SK-N-SH (cell line): ENCODE measurements around the gene NMS. TPM values are rescaled to one million over a fixed set of nuclear protein-coding genes. Genes with fewer than 3 reads are reported as not detected.

Source experiments
- CTCF ChIA-PET: fragments of 300-600, 350-600 bp; formaldehyde crosslinking; extraction: SDS; loops from one replicate; lab custom pipeline; 2021; lab: Yijun Ruan, JAX
- POLR2A ChIA-PET: fragments of 350-600 bp; sonication (Branson Sonifier 250); formaldehyde crosslinking; extraction: SDS; loops from one replicate; lab custom pipeline; 2020; ENCODE audit warnings: antibody characterized with exemption, inconsistent platforms; lab: Yijun Ruan, JAX
- DNase-seq: peaks from one replicate; pipeline ENCODE4 v3.0.0; 2012
- H2AFZ ChIP-seq: fragments of 200-600 bp; sonication (generic); 2 replicates; pipeline ENCODE4 v1.8.1; 2016; ENCODE audit warnings: antibody characterized with exemption, mild to moderate bottlenecking, low read depth
- H3F3A ChIP-seq: fragments of 200-600 bp; sonication (generic); replicated peaks from 2 replicates; pipeline ENCODE3; 2016; ENCODE audit warnings: antibody characterized with exemption, mild to moderate bottlenecking; ENCODE audit not compliant: insufficient read depth
- H3K27ac ChIP-seq, 2 experiments: fragments of 200-500 bp in 1 of 2; fragments of 200-600 bp in 1 of 2; sonication (Bioruptor generic) in 1 of 2; sonication (generic), shearing (Covaris generic) in 1 of 2; 2 replicates each; pipeline versions ENCODE4 v1.5.1 to v1.6.1; 2014 to 2016; ENCODE audit warnings: low read depth in 2 of 2, inconsistent platforms in 1 of 2, low read length in 1 of 2, mild to moderate bottlenecking in 1 of 2, mixed read lengths in 1 of 2
- H3K27me3 ChIP-seq: fragments of 200-600 bp; sonication (generic), shearing (Covaris generic); 2 replicates; pipeline ENCODE4 v1.6.1; 2016; ENCODE audit warnings: mixed run types; ENCODE audit not compliant: insufficient read depth
- H3K36me3 ChIP-seq, 2 experiments: fragments of 200-500 bp in 1 of 2; fragments of 200-600 bp in 1 of 2; sonication (Bioruptor generic) in 1 of 2; sonication (generic) in 1 of 2; replicated peaks in 1 of 2; 2 replicates each; pipeline versions ENCODE3 to v1.5.1; 2014 to 2016; ENCODE audit warnings: low read length in 1 of 2, mild to moderate bottlenecking in 1 of 2; ENCODE audit not compliant: insufficient read depth in 2 of 2, control insufficient read depth in 1 of 2
- H3K4me1 ChIP-seq, 2 experiments: fragments of 200-500 bp in 1 of 2; fragments of 200-600 bp in 1 of 2; sonication (Bioruptor generic) in 1 of 2; sonication (generic), shearing (Covaris generic) in 1 of 2; 2 replicates each; pipeline versions ENCODE4 v1.5.1 to v1.6.1; 2014 to 2016; ENCODE audit warnings: low read depth in 1 of 2, low read length in 1 of 2, mixed run types in 1 of 2; ENCODE audit not compliant: insufficient read depth in 2 of 2, control insufficient read depth in 1 of 2
- H3K4me2 ChIP-seq: fragments of 200-600 bp; sonication (generic), shearing (Covaris generic); 2 replicates; pipeline ENCODE4 v1.6.1; 2017; ENCODE audit warnings: mixed run types
- H3K4me3 ChIP-seq, 2 experiments: fragments of 200-500 bp in 1 of 2; fragments of 200-600 bp in 1 of 2; sonication (Bioruptor generic) in 1 of 2; sonication (generic), shearing (Covaris generic) in 1 of 2; 2 replicates each; pipeline versions ENCODE4 v1.5.1 to v1.8.1; 2014 to 2016; ENCODE audit warnings: low read depth in 2 of 2, inconsistent platforms in 1 of 2, low read length in 1 of 2, mild to moderate bottlenecking in 1 of 2, mixed read lengths in 1 of 2, moderate library complexity in 1 of 2
- H3K79me2 ChIP-seq: fragments of 200-600 bp; sonication (generic); 2 replicates; pipeline ENCODE4 v1.8.1; 2017; ENCODE audit warnings: mild to moderate bottlenecking; ENCODE audit not compliant: insufficient read depth
- H3K9ac ChIP-seq: fragments of 200-600 bp; sonication (generic); 2 replicates; pipeline ENCODE4 v1.6.1; 2017; ENCODE audit warnings: mixed run types
- H3K9me2 ChIP-seq: fragments of 200-600 bp; sonication (generic); 2 replicates; pipeline ENCODE4 v1.6.1; 2017; ENCODE audit warnings: mixed run types
- H3K9me3 ChIP-seq: fragments of 200-600 bp; sonication (generic); 2 replicates; pipeline ENCODE4 v1.6.1; 2017; ENCODE audit warnings: mixed run types, mild to moderate bottlenecking, moderate library complexity
- H4K20me1 ChIP-seq: fragments of 200-600 bp; sonication (generic); 2 replicates; pipeline ENCODE4 v1.6.1; 2017; ENCODE audit warnings: mild to moderate bottlenecking, mixed run types; ENCODE audit not compliant: insufficient read depth
- CHD2 ChIP-seq: fragments of 150-350 bp; IDR thresholded peaks from 2 replicates; pipeline ENCODE4 v1.6.1; 2018; ENCODE audit warnings: low read length; ENCODE audit not compliant: partially characterized antibody
- CTCF ChIP-seq: fragments of 200-600 bp; sonication (generic); IDR thresholded peaks from 2 replicates; pipeline ENCODE4 v1.6.1; 2017; ENCODE audit warnings: antibody characterized with exemption, mild to moderate bottlenecking, moderate library complexity
- ELF1 ChIP-seq: IDR thresholded peaks from 2 replicates; pipeline ENCODE4 v1.4.0; 2012
- EP300 ChIP-seq, 2 experiments: IDR thresholded peaks; 2 replicates each; pipeline versions ENCODE4 v1.4.0 to v1.6.1; 2012; ENCODE audit warnings: borderline replicate concordance in 1 of 2, low read depth in 1 of 2, low read length in 1 of 2
- EZH2phosphoT487 ChIP-seq: fragments of 200-600 bp; sonication (generic); IDR thresholded peaks from 2 replicates; pipeline ENCODE4 v1.6.1; 2017; ENCODE audit warnings: low read depth, mixed run types, mild to moderate bottlenecking, antibody characterized with exemption, moderate library complexity, borderline replicate concordance
- FOSL2 ChIP-seq: IDR thresholded peaks from 2 replicates; pipeline ENCODE4 v1.4.0; 2012; ENCODE audit warnings: low read depth, mild to moderate bottlenecking, moderate library complexity, borderline replicate concordance
- FOXJ3 ChIP-seq: sonication (generic); formaldehyde crosslinking; IDR thresholded peaks from 2 replicates; pipeline ENCODE4 v1.5.1; 2020; ENCODE audit warnings: mild to moderate bottlenecking, missing genetic modification reagents
- JUND ChIP-seq: IDR thresholded peaks from 2 replicates; pipeline ENCODE4 v1.4.0; 2012
- NFIC ChIP-seq: IDR thresholded peaks from 2 replicates; pipeline ENCODE4 v1.4.0; 2012; ENCODE audit warnings: borderline replicate concordance
- POLR2AphosphoS5 ChIP-seq: IDR thresholded peaks from 2 replicates; pipeline ENCODE4 v1.6.1; 2012; ENCODE audit warnings: low read depth, low read length
- RAD21 ChIP-seq: IDR thresholded peaks from 2 replicates; pipeline ENCODE4 v1.6.1; 2012; ENCODE audit warnings: mild to moderate bottlenecking, low read length
- RCOR1 ChIP-seq: fragments of 150-350 bp; IDR thresholded peaks from 2 replicates; pipeline ENCODE4 v1.6.1; 2017; ENCODE audit warnings: antibody characterized with exemption, low read length
- SMC3 ChIP-seq: IDR thresholded peaks from 2 replicates; pipeline ENCODE4 v1.6.1; 2012; ENCODE audit warnings: low read depth, low read length, improper control_type of control experiment
- TAF1 ChIP-seq: IDR thresholded peaks from 2 replicates; pipeline ENCODE4 v1.6.1; 2012; ENCODE audit warnings: low read depth, mild to moderate bottlenecking, low read length, moderate library complexity, borderline replicate concordance
- USF1 ChIP-seq: IDR thresholded peaks from 2 replicates; pipeline ENCODE4 v1.4.0; 2012; ENCODE audit warnings: low read depth, borderline replicate concordance
- YY1 ChIP-seq: IDR thresholded peaks from 2 replicates; pipeline ENCODE4 v1.4.0; 2012; ENCODE audit warnings: low read depth, mild to moderate bottlenecking
- ZBTB33 ChIP-seq: IDR thresholded peaks from 2 replicates; pipeline ENCODE4 v1.4.0; 2012; ENCODE audit warnings: low read depth, borderline replicate concordance
- WGBS: methylation state at CpG from one replicate; pipeline ENCODE4 v1.1.6; 2017; ENCODE audit warnings: low lambda C conversion rate; 5-methylcytosine and 5-hydroxymethylcytosine counted together
- polyA plus RNA-seq, 3 experiments: library from polyadenylated mRNA; depleted of rRNA; stranded (reverse); fragments of >200 nt; gene quantifications; 2 replicates each; pipeline ENCODE4 v1.2.3, GENCODE V29; 2012
- TF ChIP-seq, protein P1 (sequence below): fragments of 150-350 bp; IDR thresholded peaks from 2 replicates; pipeline ENCODE4 v1.6.1; 2016; ENCODE audit warnings: mild to moderate bottlenecking, low read depth, low read length

Gene NMS
- polyA plus RNA-seq, 1 of the 3 experiments (the other 2 are of a cell fraction), result not detected

DNA sequence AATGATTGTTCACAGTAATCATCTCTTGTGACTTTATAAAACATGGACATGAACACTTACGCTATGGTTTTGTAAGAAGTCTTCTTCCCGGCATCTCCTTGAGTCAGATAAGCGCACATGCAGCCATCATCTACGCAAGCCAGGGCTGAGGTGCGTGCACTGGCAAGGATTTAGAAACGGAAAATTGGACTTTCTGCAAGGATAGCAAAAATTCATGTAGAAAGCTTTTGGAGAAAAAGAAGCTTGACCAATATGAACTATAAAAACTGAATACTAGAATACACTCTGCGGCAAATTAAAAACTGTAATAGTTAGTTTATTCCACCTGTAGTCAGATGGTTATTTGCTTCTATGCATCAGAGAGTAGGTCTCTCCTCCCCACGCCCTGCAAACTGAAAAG lies 6.3 kb downstream of the NMS start (continued):
- TF ChIP-seq ZBTB33, result no peak
- TF ChIP-seq, all 33 proteins: peak for 0

DNA sequence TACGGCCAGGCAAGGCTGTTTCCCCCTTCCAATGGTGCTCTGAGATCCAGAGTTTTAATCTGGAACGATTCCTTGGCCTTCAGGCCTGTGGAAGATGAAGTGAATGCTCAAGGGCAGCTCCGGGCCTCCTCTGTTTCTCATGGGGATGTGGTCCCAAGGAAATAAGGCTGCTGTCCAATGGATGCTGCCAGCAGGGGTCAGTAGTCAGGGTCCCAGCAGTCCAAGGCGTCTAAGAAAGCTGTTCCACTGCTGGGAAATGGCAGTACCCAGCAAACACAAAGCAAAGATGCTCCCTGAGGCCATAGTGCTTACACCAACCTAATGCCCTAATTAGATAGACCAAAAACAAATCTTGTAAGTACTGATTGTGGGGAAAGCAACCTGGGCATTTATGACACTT lies 12.5 kb downstream of the NMS start:
- no peaks in the 10 kb centered on the region for H3K9me2 ChIP-seq
- H3K9me3 ChIP-seq, result no peaks in the 10 kb centered on the region
- H3K79me2 ChIP-seq, result no peaks in the 10 kb centered on the region
- CTCF ChIA-PET, result interaction anchor here (0.6 to 1.7 kb wide), 9 partner anchors 9 to 55 kb away, joined by 3 to 4 read pairs (median 3); no protein-coding TSS in a partner anchor
- no peak overlapping the region for H3K27ac ChIP-seq
- POLR2A ChIA-PET, result no interaction called here
- no peaks in the 10 kb centered on the region for H3K4me1 ChIP-seq
- WGBS, result 7% methylated on average over 4 of the region's 4 CpGs
- peaks cover 31% of the 10 kb centered on the region for H3K27me3 ChIP-seq
- H4K20me1 ChIP-seq, result no peaks in the 10 kb centered on the region
- no peaks in the 10 kb centered on the region for H3F3A ChIP-seq
- H3K9ac ChIP-seq, result no peak overlapping the region
- DNase-seq, result no peak
- no peak overlapping the region for H2AFZ ChIP-seq
- no peak overlapping the region for H3K4me3 ChIP-seq
- no peaks in the 10 kb centered on the region for H3K36me3 ChIP-seq
- no peak overlapping the region for H3K4me2 ChIP-seq
- TF ChIP-seq YY1, result no peak
- no peak for TF ChIP-seq JUND
- TF ChIP-seq RCOR1, result no peak
- no peak for TF ChIP-seq FOXJ3 (CRISPR knock-in tag)
- TF ChIP-seq ELF1, result no peak
- no peak for TF ChIP-seq RAD21
- no peak for TF ChIP-seq POLR2AphosphoS5
- TF ChIP-seq SMC3, result no peak
- TF ChIP-seq CTCF, result peak; percentile 35

DNA sequence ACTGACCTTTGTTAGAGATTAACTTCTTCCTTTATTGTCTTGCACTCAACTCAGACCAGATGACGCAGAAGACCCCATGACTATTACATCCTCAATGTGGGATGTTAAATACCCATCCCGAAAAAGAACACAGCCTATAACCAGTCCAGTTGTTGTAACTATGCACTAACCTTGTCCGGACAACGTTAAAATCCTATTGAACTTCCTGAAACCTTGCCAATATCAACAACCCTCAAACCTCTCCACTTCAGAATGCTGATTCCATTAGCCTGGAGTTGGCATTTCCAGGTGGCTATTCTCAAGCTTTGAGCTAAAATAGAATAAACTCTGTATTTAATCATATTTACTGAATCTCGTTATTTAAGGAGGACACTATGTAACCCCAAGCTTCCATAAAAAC lies 13.6 kb downstream of the NMS start:
- TF ChIP-seq SMC3, result no peak
- TF ChIP-seq EZH2phosphoT487, result no peak
- TF ChIP-seq USF1, result no peak
- no peak for TF ChIP-seq RCOR1
- no peak for TF ChIP-seq NFIC
- TF ChIP-seq EP300 (IDR thresholded peaks at IDR 0.05; ENCODE audit: borderline replicate concordance in 1 of 2, low read depth in 1 of 2, low read length in 1 of 2), result no peak
- TF ChIP-seq FOSL2, result no peak
- TF ChIP-seq TAF1, result no peak
- TF ChIP-seq, protein P1, sequence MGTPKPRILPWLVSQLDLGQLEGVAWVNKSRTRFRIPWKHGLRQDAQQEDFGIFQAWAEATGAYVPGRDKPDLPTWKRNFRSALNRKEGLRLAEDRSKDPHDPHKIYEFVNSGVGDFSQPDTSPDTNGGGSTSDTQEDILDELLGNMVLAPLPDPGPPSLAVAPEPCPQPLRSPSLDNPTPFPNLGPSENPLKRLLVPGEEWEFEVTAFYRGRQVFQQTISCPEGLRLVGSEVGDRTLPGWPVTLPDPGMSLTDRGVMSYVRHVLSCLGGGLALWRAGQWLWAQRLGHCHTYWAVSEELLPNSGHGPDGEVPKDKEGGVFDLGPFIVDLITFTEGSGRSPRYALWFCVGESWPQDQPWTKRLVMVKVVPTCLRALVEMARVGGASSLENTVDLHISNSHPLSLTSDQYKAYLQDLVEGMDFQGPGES, result no peak
- no peak for TF ChIP-seq ELF1
- TF ChIP-seq CHD2, result no peak
- no peaks in the 10 kb centered on the region for H3F3A ChIP-seq
- H3K9me3 ChIP-seq, result no peaks in the 10 kb centered on the region
- no peak overlapping the region for H3K9ac ChIP-seq
- 17% methylated on average over 5 of the region's 5 CpGs for WGBS
- ChIA-PET POLR2A (interaction anchor here (0.7 kb wide), 1 partner anchor 18 kb away, joined by 3 read pairs; no protein-coding TSS in a partner anchor), CTCF (no interaction called here)
- no peaks in the 10 kb centered on the region for H3K79me2 ChIP-seq
- no peaks in the 10 kb centered on the region for H3K4me1 ChIP-seq
- no peaks in the 10 kb centered on the region for H4K20me1 ChIP-seq
- H3K27me3 ChIP-seq, result peaks cover 20% of the 10 kb centered on the region; the same call in 1 of the 2 replicates
- H2AFZ ChIP-seq, result no peak overlapping the region
- no peaks in the 10 kb centered on the region for H3K36me3 ChIP-seq
- DNase-seq, result no peak
- no peak overlapping the region for H3K27ac ChIP-seq
- no peak overlapping the region for H3K4me3 ChIP-seq
- no peaks in the 10 kb centered on the region for H3K9me2 ChIP-seq
- H3K4me2 ChIP-seq, result no peak overlapping the region
